Neural progenitor cell (in vitro differentiated cells): ENCODE results near the gene CD59. TPM values are rescaled to one million over a fixed set of nuclear protein-coding genes. Genes with fewer than 3 reads are reported as not detected.

Experiments used
- DNase-seq: peaks from one replicate; pipeline ENCODE4 v3.0.0-alpha.2; 2016; ENCODE audit warnings: low spot score
- H2AFZ ChIP-seq: fragments of 200-600 bp; sonication (generic); replicated peaks from 2 replicates; pipeline ENCODE4 v1.6.1; 2016; ENCODE audit warnings: antibody characterized with exemption
- H3F3A ChIP-seq: fragments of 200-600 bp; sonication (generic); 2 replicates; pipeline ENCODE4 v1.6.1; 2016; ENCODE audit warnings: antibody characterized with exemption, low read depth
- H3K27ac ChIP-seq: fragments of 200-600 bp; sonication (generic); 2 replicates; pipeline ENCODE4 v1.5.1; 2016; ENCODE audit warnings: mild to moderate bottlenecking
- H3K27me3 ChIP-seq: fragments of 200-600 bp; sonication (generic); 2 replicates; pipeline ENCODE4 v1.6.1; 2016; ENCODE audit warnings: mild to moderate bottlenecking, moderate library complexity
- H3K36me3 ChIP-seq: fragments of 200-600 bp; sonication (generic); 2 replicates; pipeline ENCODE4 v1.5.1; 2016
- H3K4me1 ChIP-seq: fragments of 200-600 bp; sonication (generic); 2 replicates; pipeline ENCODE4 v1.6.1; 2016; ENCODE audit warnings: mixed run types
- H3K4me2 ChIP-seq: fragments of 200-600 bp; sonication (generic); 2 replicates; pipeline ENCODE4 v1.6.1; 2016
- H3K4me3 ChIP-seq: fragments of 200-600 bp; sonication (generic); 2 replicates; pipeline ENCODE4 v1.5.1; 2016
- H3K79me2 ChIP-seq: fragments of 200-600 bp; sonication (generic); 2 replicates; pipeline ENCODE4 v1.6.1; 2016; ENCODE audit warnings: low read depth
- H3K9ac ChIP-seq: fragments of 200-600 bp; sonication (generic); 2 replicates; pipeline ENCODE4 v1.6.1; 2016
- H3K9me3 ChIP-seq: fragments of 200-600 bp; sonication (generic); 2 replicates; pipeline ENCODE4 v1.5.1; 2016; ENCODE audit warnings: low read depth
- H4K20me1 ChIP-seq: fragments of 200-600 bp; sonication (generic); 2 replicates; pipeline ENCODE4 v1.6.1; 2016; ENCODE audit warnings: low read depth
- H3K27ac Mint-ChIP-seq: 3 replicates; pipeline ENCODE4 v1.8.0; 2021; ENCODE audit warnings: mixed read lengths
- H3K27me3 Mint-ChIP-seq: 2 replicates; pipeline ENCODE4 v1.8.0; 2022; ENCODE audit warnings: low read depth, mild to moderate bottlenecking, inconsistent platforms, moderate library complexity, mixed read lengths; ENCODE audit not compliant: insufficient read depth
- H3K36me3 Mint-ChIP-seq: 3 replicates; pipeline ENCODE4 v1.8.0; 2021; ENCODE audit warnings: mixed read lengths
- H3K4me1 Mint-ChIP-seq: 3 replicates; pipeline ENCODE4 v1.8.0; 2021; ENCODE audit warnings: mixed read lengths
- H3K4me3 Mint-ChIP-seq: 3 replicates; pipeline ENCODE4 v1.8.0; 2021; ENCODE audit warnings: mild to moderate bottlenecking, moderate library complexity, mixed read lengths
- H3K9me3 Mint-ChIP-seq: 3 replicates; pipeline ENCODE4 v1.8.0; 2020; ENCODE audit warnings: mixed read lengths
- EZH2 ChIP-seq: fragments of 200-600 bp; sonication (generic); IDR thresholded peaks from 2 replicates; pipeline ENCODE4 v1.6.1; 2017; ENCODE audit warnings: antibody characterized with exemption, mild to moderate bottlenecking, moderate library complexity
- EZH2phosphoT487 ChIP-seq: fragments of 200-600 bp; sonication (generic); IDR thresholded peaks from 2 replicates; pipeline ENCODE4 v1.6.1; 2017; ENCODE audit warnings: antibody characterized with exemption
- total RNA-seq: library from RNA; depleted of rRNA; stranded (reverse); fragments of >200 nt; gene quantifications from 2 replicates; pipeline ENCODE4 v1.2.3, GENCODE V29; 2015; ENCODE audit warnings: low replicate concordance
- TF ChIP-seq, protein P1 (sequence below): fragments of 200-600 bp; sonication (generic); IDR thresholded peaks from 2 replicates; pipeline ENCODE4 v1.5.1; 2017; ENCODE audit warnings: antibody characterized with exemption, mild to moderate bottlenecking

Gene CD59
- total RNA-seq, 1 donor from 2014 or later: 74.7 TPM

DNA sequence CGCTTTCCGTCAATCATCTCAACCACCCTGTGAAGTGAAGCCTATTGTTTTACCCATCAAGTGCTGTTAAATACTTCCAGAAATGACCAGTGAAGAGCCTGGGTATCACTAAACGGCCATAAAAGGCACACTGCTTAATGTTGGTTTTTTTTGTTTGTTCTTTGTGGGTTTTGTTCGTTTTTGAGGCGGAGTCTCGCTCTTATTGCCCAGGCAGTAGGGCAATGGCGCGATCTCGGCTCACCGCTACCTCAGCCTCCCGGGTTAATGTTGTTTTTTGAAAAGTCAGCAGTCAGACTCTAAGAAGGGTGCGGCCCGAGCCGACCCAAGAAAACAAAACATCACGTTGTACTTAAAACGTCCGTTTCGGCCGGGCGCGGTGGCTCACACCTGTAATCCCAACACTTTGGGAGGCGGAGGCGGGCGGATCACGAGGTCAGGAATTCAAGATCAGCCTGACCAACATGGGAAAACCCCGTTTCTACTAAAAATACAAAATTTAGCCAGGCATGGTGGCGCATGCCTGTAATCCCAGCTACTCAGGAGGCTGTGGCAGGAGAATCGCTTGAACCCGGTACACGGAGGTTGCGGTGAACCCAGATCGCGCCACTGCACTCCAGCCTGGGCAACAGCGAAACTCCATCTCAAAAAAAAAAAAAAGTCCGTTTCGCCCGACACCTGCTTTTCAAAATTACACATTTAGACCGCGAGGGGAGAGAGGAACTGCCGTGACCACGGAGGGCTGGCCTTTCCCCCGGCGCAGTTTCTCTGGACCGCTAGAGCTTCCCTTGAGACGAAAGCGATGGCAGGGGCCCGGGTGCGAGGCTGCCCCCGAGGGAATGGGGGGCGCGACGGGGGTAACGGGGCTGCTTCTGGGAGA, 714 bp downstream of the CD59 start:
- H3K27ac ChIP-seq: no peak overlapping the region
- peak overlapping the region; percentile 29 for H2AFZ ChIP-seq
- H4K20me1 ChIP-seq: peaks cover 34% of the 10 kb centered on the region
- peak overlapping the region; percentile 36 for H3K9ac ChIP-seq
- peak overlapping the region; percentile 78 for H3K4me2 ChIP-seq
- peaks cover 12% of the 10 kb centered on the region for H3K4me1 ChIP-seq
- H3K9me3 Mint-ChIP-seq: peaks cover 4% of the 10 kb centered on the region
- H3K4me3 Mint-ChIP-seq: peak overlapping the region; percentile 93
- peaks cover 5% of the 10 kb centered on the region for H3F3A ChIP-seq
- H3K27ac Mint-ChIP-seq: no peak overlapping the region
- peak; percentile 59 for DNase-seq
- H3K9me3 ChIP-seq: no peaks in the 10 kb centered on the region
- H3K79me2 ChIP-seq: peaks cover 37% of the 10 kb centered on the region
- H3K36me3 ChIP-seq: no peaks in the 10 kb centered on the region
- peaks cover 26% of the 10 kb centered on the region for H3K36me3 Mint-ChIP-seq
- H3K27me3 Mint-ChIP-seq: peaks cover 9% of the 10 kb centered on the region
- TF ChIP-seq, protein P1, sequence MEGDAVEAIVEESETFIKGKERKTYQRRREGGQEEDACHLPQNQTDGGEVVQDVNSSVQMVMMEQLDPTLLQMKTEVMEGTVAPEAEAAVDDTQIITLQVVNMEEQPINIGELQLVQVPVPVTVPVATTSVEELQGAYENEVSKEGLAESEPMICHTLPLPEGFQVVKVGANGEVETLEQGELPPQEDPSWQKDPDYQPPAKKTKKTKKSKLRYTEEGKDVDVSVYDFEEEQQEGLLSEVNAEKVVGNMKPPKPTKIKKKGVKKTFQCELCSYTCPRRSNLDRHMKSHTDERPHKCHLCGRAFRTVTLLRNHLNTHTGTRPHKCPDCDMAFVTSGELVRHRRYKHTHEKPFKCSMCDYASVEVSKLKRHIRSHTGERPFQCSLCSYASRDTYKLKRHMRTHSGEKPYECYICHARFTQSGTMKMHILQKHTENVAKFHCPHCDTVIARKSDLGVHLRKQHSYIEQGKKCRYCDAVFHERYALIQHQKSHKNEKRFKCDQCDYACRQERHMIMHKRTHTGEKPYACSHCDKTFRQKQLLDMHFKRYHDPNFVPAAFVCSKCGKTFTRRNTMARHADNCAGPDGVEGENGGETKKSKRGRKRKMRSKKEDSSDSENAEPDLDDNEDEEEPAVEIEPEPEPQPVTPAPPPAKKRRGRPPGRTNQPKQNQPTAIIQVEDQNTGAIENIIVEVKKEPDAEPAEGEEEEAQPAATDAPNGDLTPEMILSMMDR: no peak
- TF ChIP-seq EZH2 (peak; percentile 64), EZH2phosphoT487 (no peak)
- H3K4me1 Mint-ChIP-seq: peaks cover 22% of the 10 kb centered on the region
- peak overlapping the region; percentile 67 for H3K4me3 ChIP-seq
- peaks cover 15% of the 10 kb centered on the region for H3K27me3 ChIP-seq

DNA sequence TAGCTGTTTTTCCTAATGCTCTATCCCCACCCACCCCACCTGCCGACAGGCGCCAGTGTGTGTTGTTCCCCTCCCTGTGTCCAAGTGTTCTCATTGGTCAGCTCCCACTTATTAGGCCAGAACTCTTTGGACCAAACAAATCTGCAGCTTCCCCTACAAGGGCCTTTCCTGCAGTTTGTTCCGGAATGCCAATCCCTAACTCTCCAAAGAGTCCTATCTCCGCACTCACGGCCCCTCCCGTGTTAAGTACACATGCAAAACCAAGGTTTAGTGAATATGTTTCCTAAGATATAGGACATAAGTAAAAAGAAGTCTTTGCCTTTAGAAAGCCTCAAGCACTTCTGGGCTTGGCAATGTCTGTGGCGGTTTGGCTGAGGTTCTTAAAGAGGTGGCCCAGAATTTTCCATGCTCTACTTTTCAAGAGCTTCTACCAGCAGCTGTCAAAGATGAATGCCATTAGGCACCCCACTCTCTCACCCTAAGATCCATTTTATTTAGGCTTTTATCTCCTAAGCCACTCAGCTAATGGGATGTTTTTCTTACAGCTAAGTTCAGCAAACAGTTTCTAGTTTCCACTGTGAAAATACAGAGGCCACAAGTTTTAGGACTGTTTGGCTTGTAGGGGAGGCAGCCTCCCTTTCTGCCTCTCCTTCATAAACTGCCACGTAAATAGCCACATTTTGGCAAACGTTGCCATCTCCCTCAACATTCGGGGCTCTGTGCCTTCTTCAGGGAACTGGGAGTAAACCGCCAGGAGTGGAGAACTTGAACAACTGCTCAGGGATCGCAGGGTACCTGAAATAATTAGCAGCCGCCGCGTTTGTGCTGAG, 1.6 kb downstream of the CD59 start:
- Histone ChIP-seq H3F3A (peaks cover 5% of the 10 kb centered on the region), H3K4me1 (peaks cover 12% of the 10 kb centered on the region), H3K36me3 (no peaks in the 10 kb centered on the region), H3K27me3 (peaks cover 15% of the 10 kb centered on the region), H3K79me2 (peaks cover 45% of the 10 kb centered on the region), H4K20me1 (peaks cover 34% of the 10 kb centered on the region), H3K4me2 (peak overlapping the region; percentile 78), H3K4me3 (peak overlapping the region; percentile 67), H3K9ac (no peak overlapping the region), H2AFZ (peak overlapping the region; percentile 29), H3K9me3 (no peaks in the 10 kb centered on the region), H3K27ac (no peak overlapping the region)
- peak overlapping the region; percentile 93 for H3K4me3 Mint-ChIP-seq
- H3K36me3 Mint-ChIP-seq: peaks cover 30% of the 10 kb centered on the region
- no peak overlapping the region for H3K27ac Mint-ChIP-seq
- H3K27me3 Mint-ChIP-seq: peaks cover 9% of the 10 kb centered on the region
- peaks cover 22% of the 10 kb centered on the region for H3K4me1 Mint-ChIP-seq
- TF ChIP-seq, protein P1: no peak
- TF ChIP-seq EZH2phosphoT487 (no peak), EZH2 (no peak)
- no peak for DNase-seq
- H3K9me3 Mint-ChIP-seq: peaks cover 4% of the 10 kb centered on the region

- peaks cover 5% of the 10 kb centered on the region for H3F3A ChIP-seq
- H3K9me3 ChIP-seq: no peaks in the 10 kb centered on the region
- peaks cover 15% of the 10 kb centered on the region for H3K27me3 ChIP-seq
- H2AFZ ChIP-seq: no peak overlapping the region
- Mint-ChIP-seq H3K27me3 (peaks cover 9% of the 10 kb centered on the region), H3K27ac (no peak overlapping the region), H3K9me3 (peaks cover 4% of the 10 kb centered on the region), H3K4me3 (peak overlapping the region; percentile 93), H3K4me1 (peaks cover 22% of the 10 kb centered on the region), H3K36me3 (peaks cover 31% of the 10 kb centered on the region)
- H4K20me1 ChIP-seq: peaks cover 34% of the 10 kb centered on the region
- no peak overlapping the region for H3K4me2 ChIP-seq
- H3K79me2 ChIP-seq: peaks cover 51% of the 10 kb centered on the region
- H3K4me1 ChIP-seq: peaks cover 12% of the 10 kb centered on the region
- no peak overlapping the region for H3K4me3 ChIP-seq
- no peak for TF ChIP-seq EZH2phosphoT487
- no peaks in the 10 kb centered on the region for H3K36me3 ChIP-seq
- DNase-seq: no peak
- no peak overlapping the region for H3K27ac ChIP-seq
- H3K9ac ChIP-seq: no peak overlapping the region
These were observed 2.2 kb downstream of the CD59 start for GRCh38 chr11:33733980-33734379.
